Stimulated activated CD8-positive, alpha-beta memory T cell treated with anti-CD3 and anti-CD28 coated beads, Interleukin-7, amount 100 ng/mL, for 1 hour (primary cell): ENCODE data around the gene CILP2.

Source experiments
- DNase-seq, 2 donors: peaks; one replicate each; pipeline ENCODE4 v3.0.0-alpha.2; 2020; ENCODE audit warnings: low read depth in 2 of 2

The CILP2 gene

GRCh38 chr19:19543640-19544039 is 5.6 kb downstream of the CILP2 start:
- no peak for DNase-seq

- no peak for DNase-seq
These were observed 6.3 kb downstream of the CILP2 start for GRCh38 chr19:19544257-19544953.

- no peak for DNase-seq
These were observed 7.0 kb downstream of the CILP2 start for GRCh38 chr19:19544954-19545591.

- no peak for DNase-seq
These were observed 7.6 kb downstream of the CILP2 start for GRCh38 chr19:19545707-19546106.

GRCh38 chr19:19546751-19547162 is 8.7 kb downstream of the CILP2 start:
- DNase-seq, result no peak

GRCh38 chr19:19547674-19548336 is 9.7 kb downstream of the CILP2 start:
- DNase-seq, result no peak

- no peak for DNase-seq
These were observed 11.1 kb downstream of the CILP2 start for GRCh38 chr19:19548915-19549759.

- no peak for DNase-seq
These were observed 11.9 kb downstream of the CILP2 start for GRCh38 chr19:19549804-19550464.

GRCh38 chr19:19550485-19550929 is 12.4 kb downstream of the CILP2 start:
- DNase-seq, result no peak

- no peak for DNase-seq
These were observed 13.1 kb downstream of the CILP2 start for GRCh38 chr19:19550972-19551852.

GRCh38 chr19:19551853-19552192 is 13.8 kb downstream of the CILP2 start:
- DNase-seq, result no peak

- DNase-seq, result no peak
These were observed 14.7 kb downstream of the CILP2 start for GRCh38 chr19:19552798-19553197.

GRCh38 chr19:19553670-19554069 is 15.6 kb downstream of the CILP2 start:
- DNase-seq, result no peak

- DNase-seq, result peak; percentile 12 to 40
These were observed 16.3 kb downstream of the CILP2 start for GRCh38 chr19:19554074-19555023.

GRCh38 chr19:19558055-19558454 is 20.0 kb downstream of the CILP2 start:
- DNase-seq, result no peak

GRCh38 chr19:19558636-19559035 is 20.6 kb downstream of the CILP2 start:
- no peak for DNase-seq

- no peak for DNase-seq
These were observed 21.9 kb downstream of the CILP2 start for GRCh38 chr19:19559931-19560330.

GRCh38 chr19:19561946-19562664 is 24.0 kb downstream of the CILP2 start:
- DNase-seq, result no peak
